Activated T-cell treated with anti-CD3 and anti-CD28 coated beads for 24 hours (primary cell): ENCODE data around the gene TNNT2.
A peak's percentile ranks its signal among the peaks of the same experiment; 100 is the strongest.

Experiments used
- DNase-seq: peaks from one replicate; pipeline ENCODE4 v3.0.0-alpha.2; 2020; ENCODE audit warnings: low read depth

The TNNT2 gene

DNA sequence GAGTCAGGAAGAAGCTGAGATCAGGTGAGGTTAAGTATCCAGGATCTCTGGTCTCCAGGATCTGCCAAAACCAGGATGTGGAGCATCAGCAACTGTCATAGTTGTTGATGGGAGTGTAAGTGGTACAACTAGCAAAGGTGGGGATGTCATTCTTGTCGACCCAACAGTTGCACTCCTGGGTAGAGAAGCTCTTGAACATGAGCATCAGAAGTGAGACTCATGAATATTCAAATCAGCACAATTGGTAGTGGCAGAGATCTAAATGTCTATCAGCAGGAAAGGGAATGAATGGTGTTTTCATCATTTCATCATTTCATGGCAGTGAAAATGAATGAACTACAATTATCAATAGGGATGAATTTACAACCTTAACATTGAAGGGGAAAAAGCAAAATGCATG is 25.9 kb upstream of the TNNT2 start:
- DNase-seq, result no peak

GRCh38 chr1:201401700-201402099 is 24.2 kb upstream of the TNNT2 start:
- DNase-seq, result no peak

GRCh38 chr1:201400852-201401230 is 23.4 kb upstream of the TNNT2 start:
- DNase-seq, result no peak

DNA sequence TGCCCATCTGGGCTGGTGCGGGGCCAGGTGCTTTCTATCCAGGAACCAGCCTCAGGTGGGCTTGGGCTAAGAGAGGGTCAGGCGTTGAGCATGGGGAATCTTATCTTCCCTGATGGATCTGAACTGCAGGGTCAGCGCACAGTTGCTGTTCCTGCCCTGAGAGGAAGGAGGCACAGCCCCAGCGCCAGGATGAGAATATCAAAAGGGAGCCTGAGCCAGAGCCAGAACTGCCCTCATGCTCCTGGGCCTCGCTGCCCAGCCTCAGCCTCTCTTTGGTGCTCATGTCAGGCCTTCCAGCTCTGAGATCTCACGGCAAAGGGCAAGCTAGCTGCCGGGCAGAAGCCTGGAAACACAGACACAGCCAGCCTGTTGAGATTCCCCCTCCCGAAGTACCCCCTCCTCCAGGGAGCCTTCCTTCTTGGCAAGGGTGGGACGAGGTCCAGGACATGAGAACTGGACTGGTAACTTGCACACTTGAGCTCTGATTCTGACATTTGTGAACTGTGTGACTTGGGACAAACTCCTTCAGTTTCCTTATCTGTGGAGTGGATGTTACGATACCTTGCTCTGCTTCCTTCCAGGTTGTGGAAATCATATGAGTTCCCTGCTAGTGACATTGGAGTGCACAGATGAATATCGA is 22.9 kb upstream of the TNNT2 start:
- DNase-seq, result no peak

DNA sequence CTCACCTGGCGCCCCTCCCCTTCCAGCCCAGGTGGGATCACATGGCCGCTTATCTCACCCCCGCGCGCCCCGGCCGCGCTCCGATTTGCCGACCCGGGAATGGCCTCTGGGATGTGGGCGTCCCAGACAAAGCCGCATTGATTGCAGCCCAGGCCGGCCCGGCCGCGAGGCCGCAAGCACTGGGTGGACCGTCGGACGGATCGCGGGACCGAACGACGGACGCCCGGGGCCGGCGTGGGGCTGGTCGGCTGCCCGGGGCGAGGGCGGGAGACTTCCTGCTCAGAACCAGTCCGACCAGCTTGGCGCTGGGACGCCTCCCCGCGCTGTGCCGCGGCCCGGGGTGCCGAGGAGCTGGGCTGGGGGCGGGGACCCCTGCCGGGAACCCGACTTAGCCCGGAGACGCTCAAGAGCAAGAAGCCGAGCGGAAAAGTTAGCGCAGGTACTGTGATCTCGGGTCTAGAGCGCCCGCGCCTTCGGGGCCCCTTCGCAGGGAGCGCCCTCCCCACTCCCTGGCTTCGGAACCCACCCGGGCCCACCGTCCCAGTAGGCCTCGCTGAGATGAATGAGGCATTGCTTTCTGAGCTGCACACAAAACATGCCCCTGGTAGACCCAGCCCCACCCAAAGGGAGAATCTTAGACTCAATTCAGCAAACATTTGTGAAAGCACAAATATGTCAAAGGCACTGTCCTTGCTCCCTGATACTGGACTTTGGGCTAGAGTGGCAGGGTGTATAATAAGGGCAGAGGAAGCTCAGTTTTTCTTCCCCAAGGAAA is 22.1 kb upstream of the TNNT2 start:
- DNase-seq, result no peak

DNA sequence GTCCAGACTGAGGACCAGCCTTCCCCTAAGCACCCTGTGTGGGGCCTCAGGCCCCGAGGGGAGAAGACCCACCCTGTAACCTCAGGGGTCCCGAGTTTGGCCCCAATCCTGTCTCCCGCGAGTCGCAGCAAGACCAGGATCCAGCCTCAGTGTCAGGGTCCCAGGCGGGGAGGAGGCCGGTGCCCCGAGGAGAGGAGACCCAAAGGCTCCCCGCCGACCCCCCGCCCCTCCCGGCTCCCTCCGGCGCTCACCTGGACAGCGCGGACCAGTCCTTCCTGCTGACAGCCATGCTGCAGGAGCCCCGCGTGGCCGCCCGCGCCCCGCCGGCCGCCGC is 21.5 kb upstream of the TNNT2 start, which contains the start of gene LAD1:
Gene LAD1 (minus strand): TSS at position 307 of the 334 bp plus-strand sequence. CDS start 18 bp downstream, at position 289.
- no peak for DNase-seq

GRCh38 chr1:201397675-201398074 is 20.2 kb upstream of the TNNT2 start:
- DNase-seq, result no peak

GRCh38 chr1:201396861-201397464 is 19.5 kb upstream of the TNNT2 start:
- DNase-seq, result no peak

DNA sequence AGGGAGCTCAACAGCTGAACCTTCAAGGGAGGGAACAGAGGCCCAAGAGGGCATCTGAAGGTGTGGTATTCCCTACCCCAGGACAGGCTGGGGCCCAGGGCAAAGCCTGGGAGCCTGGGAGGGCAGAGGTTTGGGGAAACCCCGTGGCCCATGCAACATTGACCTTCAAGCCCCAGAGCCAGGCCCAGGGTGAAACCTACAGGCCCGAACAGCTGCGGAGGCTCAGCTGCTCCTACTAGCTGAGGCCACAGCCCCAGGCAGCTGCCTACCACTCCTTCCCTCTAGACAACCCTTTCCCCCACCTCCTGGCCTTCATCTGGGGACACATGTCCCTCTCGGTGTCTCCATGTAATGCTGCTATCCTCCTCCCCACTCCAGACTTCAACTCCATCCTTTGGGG is 18.5 kb upstream of the TNNT2 start:
- no peak for DNase-seq

DNA sequence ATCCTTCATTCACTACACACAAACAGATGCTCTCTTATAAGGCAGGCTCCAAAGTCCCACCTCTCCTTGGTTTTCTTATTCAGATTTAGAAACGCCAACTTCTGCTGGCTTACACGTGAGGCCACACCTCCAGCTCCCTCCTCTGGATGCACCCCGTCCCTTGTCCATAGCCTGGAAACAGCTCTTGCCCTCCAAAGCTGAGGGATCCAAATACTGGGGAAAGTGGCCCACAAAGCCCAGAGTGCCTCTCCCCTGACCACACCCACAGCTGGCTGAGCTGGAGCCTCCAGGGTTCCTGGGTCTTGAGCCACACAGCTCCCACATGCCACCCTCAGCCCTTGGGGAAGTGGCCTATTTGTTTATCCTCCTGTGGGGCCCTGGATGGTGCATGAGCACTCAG is 17.1 kb upstream of the TNNT2 start:
- DNase-seq, result no peak

- no peak for DNase-seq
Measured at GRCh38 chr1:201393076-201393475, 15.6 kb upstream of the TNNT2 start.

- no peak for DNase-seq
Measured at GRCh38 chr1:201391651-201392511, 14.4 kb upstream of the TNNT2 start.

GRCh38 chr1:201391225-201391624 is 13.7 kb upstream of the TNNT2 start:
- DNase-seq, result no peak

GRCh38 chr1:201389051-201389450 is 11.6 kb upstream of the TNNT2 start:
- DNase-seq, result no peak

- no peak for DNase-seq
Measured at GRCh38 chr1:201386208-201386607, 8.7 kb upstream of the TNNT2 start.

GRCh38 chr1:201385299-201385891 is 7.9 kb upstream of the TNNT2 start:
- DNase-seq, result peak; percentile 19

- DNase-seq, result no peak
Measured at GRCh38 chr1:201384406-201384782, 6.9 kb upstream of the TNNT2 start.

- no peak for DNase-seq
Measured at GRCh38 chr1:201383647-201384405, 6.3 kb upstream of the TNNT2 start.

- no peak for DNase-seq
Measured at GRCh38 chr1:201381130-201381529, 3.6 kb upstream of the TNNT2 start.

DNA sequence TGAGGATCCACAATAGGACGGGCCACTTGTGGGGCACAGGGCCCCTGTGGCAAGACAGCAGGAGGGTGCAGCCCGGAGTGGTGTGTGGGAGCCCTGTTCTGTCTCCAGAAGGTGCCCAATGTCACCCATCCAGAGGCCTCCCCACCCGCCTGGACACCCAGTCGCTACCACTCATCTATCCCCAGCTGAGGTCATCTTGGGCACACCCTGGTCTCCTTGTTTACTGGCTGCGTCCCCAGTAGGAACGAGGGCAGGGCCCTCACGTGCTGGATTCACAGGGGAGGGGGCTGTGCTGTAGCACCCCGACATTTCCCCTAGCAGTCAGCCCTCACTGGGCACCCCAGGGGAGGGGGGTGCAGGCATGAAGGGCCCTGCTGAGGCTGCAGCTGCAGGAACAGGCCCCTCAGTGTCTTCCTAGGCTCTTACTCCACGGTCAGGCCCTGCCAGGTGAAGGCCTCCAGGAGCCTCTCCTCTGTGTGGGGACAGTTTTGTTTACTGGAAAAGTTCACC is 2.3 kb upstream of the TNNT2 start:
- DNase-seq, result no peak

DNA sequence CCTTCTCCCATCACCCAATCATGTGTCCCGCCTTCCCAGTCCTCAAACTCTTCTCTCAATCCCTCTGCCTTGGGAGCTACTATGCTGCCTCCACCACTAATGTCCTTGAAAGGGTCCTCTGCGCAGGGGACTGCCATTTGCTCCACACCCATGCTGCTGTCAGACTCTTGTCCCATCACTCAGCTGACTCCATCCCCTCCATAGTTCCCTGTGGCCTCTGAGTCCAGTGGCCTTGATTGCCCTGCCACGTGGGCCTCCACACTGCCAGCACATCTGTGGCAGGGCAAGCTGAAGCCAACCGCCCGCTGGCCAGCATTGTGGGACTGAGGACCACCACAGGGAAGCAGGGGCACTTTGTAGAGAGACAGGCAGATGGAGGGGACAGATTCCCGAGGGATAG is 1.3 kb upstream of the TNNT2 start:
- no peak for DNase-seq
